ENCODE results near the gene FAM177B. TPM values are rescaled to one million over a fixed set of nuclear protein-coding genes. Genes with fewer than 3 reads are reported as not detected.

The FAM177B gene
- total RNA-seq, 1 experiment from 2014 or later = not detected

- no peak for DNase-seq (ENCODE audit: low spot score)
Observed at GRCh38 chr1:222786121-222786520, 49.1 kb downstream of the FAM177B start.

- DNase-seq (ENCODE audit: low spot score) = no peak
Observed at GRCh38 chr1:222787729-222788128, 50.7 kb downstream of the FAM177B start.

GRCh38 chr1:222788402-222789156 is 51.6 kb downstream of the FAM177B start:
- DNase-seq (ENCODE audit: low spot score) = no peak

- DNase-seq (ENCODE audit: low spot score) = no peak
Observed at GRCh38 chr1:222790115-222790514, 53.1 kb downstream of the FAM177B start.

- DNase-seq (ENCODE audit: low spot score) = no peak
Observed at GRCh38 chr1:222790520-222790919, 53.5 kb downstream of the FAM177B start.

GRCh38 chr1:222791006-222791710 is 54.2 kb downstream of the FAM177B start:
- peak; percentile 24 for DNase-seq (ENCODE audit: low spot score)

GRCh38 chr1:222792744-222793143 is 55.7 kb downstream of the FAM177B start:
- no peak for DNase-seq (ENCODE audit: low spot score)

GRCh38 chr1:222794656-222795474 is 57.9 kb downstream of the FAM177B start:
- peak; percentile 40 for DNase-seq (ENCODE audit: low spot score)

- DNase-seq (ENCODE audit: low spot score) = peak; percentile 81
Observed at GRCh38 chr1:222798116-222798515, 61.1 kb downstream of the FAM177B start.

- no peak for DNase-seq (ENCODE audit: low spot score)
Observed at GRCh38 chr1:222798975-222799374, 62.0 kb downstream of the FAM177B start.

Other genes with a start within 250 kb of the FAM177B start
- gene HHIPL2, start 189.1 kb upstream of the FAM177B start, total RNA-seq (2014; rRNA removed; shearing (Covaris generic)) = 20.9 and 22.5 TPM in 2 replicates
- 9.2 and 16.3 TPM in 2 replicates for gene TAF1A, start 147.3 kb upstream of the FAM177B start, total RNA-seq (2014; rRNA removed; shearing (Covaris generic))
- gene MIA3, start 119.1 kb upstream of the FAM177B start, total RNA-seq (2014; rRNA removed; shearing (Covaris generic)) = 26.5 and 30.9 TPM in 2 replicates
- gene AIDA, start 24.7 kb upstream of the FAM177B start, total RNA-seq (2014; rRNA removed; shearing (Covaris generic)) = 20.1 and 25.5 TPM in 2 replicates
- gene BROX, start 24.6 kb upstream of the FAM177B start, total RNA-seq (2014; rRNA removed; shearing (Covaris generic)) = 58.3 and 61.2 TPM in 2 replicates
- gene DISP1, start 77.8 kb downstream of the FAM177B start, total RNA-seq (2014; rRNA removed; shearing (Covaris generic)) = 2.7 and 3.8 TPM in 2 replicates